PC-9 (cell line): ENCODE data around the gene ANKS1B.

Source experiments
- EZH2 ChIP-seq: fragments of 200-600 bp; sonication (generic); IDR thresholded peaks from 2 replicates; pipeline ENCODE4 v1.8.0; 2017; ENCODE audit warnings: antibody characterized with exemption, low read depth
- TF ChIP-seq, protein P1 (sequence below): fragments of 200-600 bp; sonication (generic); conservative IDR thresholded peaks from 2 replicates; pipeline ENCODE4 v1.6.1; 2017; ENCODE audit warnings: mixed run types, antibody characterized with exemption, mild to moderate bottlenecking, moderate library complexity

DNA sequence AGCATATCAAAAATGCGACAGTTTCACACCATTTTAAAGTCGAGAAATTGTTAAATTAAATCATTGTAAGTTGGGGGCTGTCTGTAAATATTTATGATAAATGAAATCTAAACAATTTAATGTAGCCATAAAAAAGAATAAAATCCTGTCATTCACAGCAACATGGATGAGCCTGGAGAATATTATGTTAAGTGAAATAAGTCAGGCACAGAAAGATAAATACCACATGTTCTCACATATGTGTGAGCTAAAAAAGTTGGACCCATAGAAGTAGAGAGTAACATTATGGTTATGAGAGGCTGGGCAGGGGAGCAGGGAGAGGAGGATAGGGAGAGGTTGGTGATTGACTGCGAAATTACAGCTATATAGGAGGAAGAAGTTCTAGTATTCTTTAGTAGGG lies 201.3 kb downstream of the ANKS1B start:
- TF ChIP-seq, protein P1, sequence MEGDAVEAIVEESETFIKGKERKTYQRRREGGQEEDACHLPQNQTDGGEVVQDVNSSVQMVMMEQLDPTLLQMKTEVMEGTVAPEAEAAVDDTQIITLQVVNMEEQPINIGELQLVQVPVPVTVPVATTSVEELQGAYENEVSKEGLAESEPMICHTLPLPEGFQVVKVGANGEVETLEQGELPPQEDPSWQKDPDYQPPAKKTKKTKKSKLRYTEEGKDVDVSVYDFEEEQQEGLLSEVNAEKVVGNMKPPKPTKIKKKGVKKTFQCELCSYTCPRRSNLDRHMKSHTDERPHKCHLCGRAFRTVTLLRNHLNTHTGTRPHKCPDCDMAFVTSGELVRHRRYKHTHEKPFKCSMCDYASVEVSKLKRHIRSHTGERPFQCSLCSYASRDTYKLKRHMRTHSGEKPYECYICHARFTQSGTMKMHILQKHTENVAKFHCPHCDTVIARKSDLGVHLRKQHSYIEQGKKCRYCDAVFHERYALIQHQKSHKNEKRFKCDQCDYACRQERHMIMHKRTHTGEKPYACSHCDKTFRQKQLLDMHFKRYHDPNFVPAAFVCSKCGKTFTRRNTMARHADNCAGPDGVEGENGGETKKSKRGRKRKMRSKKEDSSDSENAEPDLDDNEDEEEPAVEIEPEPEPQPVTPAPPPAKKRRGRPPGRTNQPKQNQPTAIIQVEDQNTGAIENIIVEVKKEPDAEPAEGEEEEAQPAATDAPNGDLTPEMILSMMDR = no peak
- no peak for TF ChIP-seq EZH2
